Measurements from ENCODE around the gene PPP6R2. TPM values are rescaled to one million over a fixed set of nuclear protein-coding genes. Genes with fewer than 3 reads are reported as not detected.

PPP6R2 gene
- polyA plus RNA-seq, 2 of the 4 experiments (the other 2 are of a cell fraction): 9.6 to 14.7 TPM

GRCh38 chr22:50443197-50443596 is 100.1 kb downstream of the PPP6R2 start (continued):
- TF ChIP-seq NR3C1 (IDR thresholded peaks at IDR 0.05): no peak
- no peak for TF ChIP-seq ESRRA (IDR thresholded peaks at IDR 0.05; ENCODE audit: borderline replicate concordance, low read length)
- no peak for TF ChIP-seq EP300 (IDR thresholded peaks at IDR 0.05)
- no peak for TF ChIP-seq RCOR1 (IDR thresholded peaks at IDR 0.05; ENCODE audit: low read depth, low read length)
- TF ChIP-seq, protein P1, sequence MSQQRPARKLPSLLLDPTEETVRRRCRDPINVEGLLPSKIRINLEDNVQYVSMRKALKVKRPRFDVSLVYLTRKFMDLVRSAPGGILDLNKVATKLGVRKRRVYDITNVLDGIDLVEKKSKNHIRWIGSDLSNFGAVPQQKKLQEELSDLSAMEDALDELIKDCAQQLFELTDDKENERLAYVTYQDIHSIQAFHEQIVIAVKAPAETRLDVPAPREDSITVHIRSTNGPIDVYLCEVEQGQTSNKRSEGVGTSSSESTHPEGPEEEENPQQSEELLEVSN (IDR thresholded peaks at IDR 0.05; ENCODE audit: borderline replicate concordance, low read depth): no peak

- H3K4me1 ChIP-seq: peaks cover 11% of the 10 kb centered on the region; the same call in 1 of the 3 replicates
- no peaks in the 10 kb centered on the region for H3K9me3 ChIP-seq
- CTCF ChIA-PET: interaction anchor here (0.6 to 1.2 kb wide), 2 partner anchors 49 to 93 kb away, joined by 3 read pairs; no protein-coding TSS in a partner anchor
- TF ChIP-seq, protein P2, sequence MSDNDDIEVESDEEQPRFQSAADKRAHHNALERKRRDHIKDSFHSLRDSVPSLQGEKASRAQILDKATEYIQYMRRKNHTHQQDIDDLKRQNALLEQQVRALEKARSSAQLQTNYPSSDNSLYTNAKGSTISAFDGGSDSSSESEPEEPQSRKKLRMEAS (IDR thresholded peaks at IDR 0.05): no peak
- no peak for TF ChIP-seq SMC3 (IDR thresholded peaks at IDR 0.05)
- TF ChIP-seq, protein P3, sequence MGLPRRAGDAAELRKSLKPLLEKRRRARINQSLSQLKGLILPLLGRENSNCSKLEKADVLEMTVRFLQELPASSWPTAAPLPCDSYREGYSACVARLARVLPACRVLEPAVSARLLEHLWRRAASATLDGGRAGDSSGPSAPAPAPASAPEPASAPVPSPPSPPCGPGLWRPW (IDR thresholded peaks at IDR 0.05): no peak
- WGBS (ENCODE audit: missing lambda C conversion rate): 86% methylated on average over 12 of the region's 28 CpGs
- H3K27ac ChIP-seq: no peak overlapping the region
- no peak for DNase-seq (ENCODE audit: low read depth in 1 of 2, low spot score in 1 of 2)
- no peak for FAIRE-seq
- no peak overlapping the region for H3K4me2 ChIP-seq
- ATAC-seq: no peak
- H3K4me3 ChIP-seq: no peak overlapping the region
- POLR2A ChIA-PET: interaction anchor here (0.7 kb wide), 1 partner anchor 32 kb away, joined by 3 read pairs; no protein-coding TSS in a partner anchor
These were observed 100.9 kb downstream of the PPP6R2 start for GRCh38 chr22:50443801-50444625.

- ATAC-seq (peak in 1 of 2 experiments; percentile 7; a peak in 1 of 6 replicates), FAIRE-seq (no peak), DNase-seq (ENCODE audit: low read depth in 1 of 2, low spot score in 1 of 2) (peak in 1 of 2 experiments; percentile 27)
- ChIA-PET CTCF (interaction anchor here (1.2 to 1.4 kb wide), 2 partner anchors 54 to 94 kb away, joined by 3 read pairs; no protein-coding TSS in a partner anchor), POLR2A (interaction anchor here (0.7 kb wide), 1 partner anchor 33 kb away, joined by 3 read pairs; no protein-coding TSS in a partner anchor)
- H3K27ac ChIP-seq: no peak overlapping the region
- H3K4me3 ChIP-seq: no peak overlapping the region
- H3K9me3 ChIP-seq: no peaks in the 10 kb centered on the region
- TF ChIP-seq CBX8 (IDR thresholded peaks at IDR 0.05) (no peak), HOXA7 (CRISPR knock-in tag; IDR thresholded peaks at IDR 0.05) (no peak), RARB (CRISPR knock-in tag; IDR thresholded peaks at IDR 0.05) (no peak), POLR2AphosphoS2 (conservative IDR thresholded peaks at IDR 0.05; ENCODE audit: low read length) (no peak), SREBF2 (IDR thresholded peaks at IDR 0.05) (no peak), TP53 (CRISPR knock-in tag; IDR thresholded peaks at IDR 0.05) (no peak), PBX3 (IDR thresholded peaks at IDR 0.05) (no peak), ZFP36 (IDR thresholded peaks at IDR 0.05; ENCODE audit: borderline replicate concordance, partially characterized antibody) (no peak), MYC (IDR thresholded peaks at IDR 0.05; ENCODE audit: borderline replicate concordance, low read length) (no peak), TFCP2L1 (CRISPR knock-in tag; IDR thresholded peaks at IDR 0.05) (no peak), JUNB (IDR thresholded peaks at IDR 0.05) (no peak), ZSCAN20 (CRISPR knock-in tag; IDR thresholded peaks at IDR 0.05) (no peak), CEBPB (IDR thresholded peaks at IDR 0.05) (no peak), KDM5A (IDR thresholded peaks at IDR 0.05) (no peak), RAD21 (conservative IDR thresholded peaks at IDR 0.05 in 1 of 2, IDR thresholded peaks at IDR 0.05 in 1 of 2) (no peak), PHF8 (IDR thresholded peaks at IDR 0.05; ENCODE audit: borderline replicate concordance, low read depth) (no peak)
- TF ChIP-seq, protein P1 (IDR thresholded peaks at IDR 0.05; ENCODE audit: borderline replicate concordance, low read depth): no peak
- H3K4me2 ChIP-seq: no peak overlapping the region
- peaks cover 11% of the 10 kb centered on the region; the same call in 1 of the 3 replicates for H3K4me1 ChIP-seq
- WGBS (ENCODE audit: missing lambda C conversion rate): 81% methylated on average over 4 of the region's 5 CpGs
These were observed 101.5 kb downstream of the PPP6R2 start for GRCh38 chr22:50444663-50445062.

Data from A549 (cell line).